ENCODE data around the gene POMC. TPM values are rescaled to one million over a fixed set of nuclear protein-coding genes. Genes with fewer than 3 reads are reported as not detected.

The POMC gene
- total RNA-seq, 4 donors from 2014 or later: 12.8 to 36.4 (median 16.0) TPM

- no peak for DNase-seq (ENCODE audit: low spot score)
- ATAC-seq (ENCODE audit: low FRiP score): no peak
- TF ChIP-seq, protein P1, sequence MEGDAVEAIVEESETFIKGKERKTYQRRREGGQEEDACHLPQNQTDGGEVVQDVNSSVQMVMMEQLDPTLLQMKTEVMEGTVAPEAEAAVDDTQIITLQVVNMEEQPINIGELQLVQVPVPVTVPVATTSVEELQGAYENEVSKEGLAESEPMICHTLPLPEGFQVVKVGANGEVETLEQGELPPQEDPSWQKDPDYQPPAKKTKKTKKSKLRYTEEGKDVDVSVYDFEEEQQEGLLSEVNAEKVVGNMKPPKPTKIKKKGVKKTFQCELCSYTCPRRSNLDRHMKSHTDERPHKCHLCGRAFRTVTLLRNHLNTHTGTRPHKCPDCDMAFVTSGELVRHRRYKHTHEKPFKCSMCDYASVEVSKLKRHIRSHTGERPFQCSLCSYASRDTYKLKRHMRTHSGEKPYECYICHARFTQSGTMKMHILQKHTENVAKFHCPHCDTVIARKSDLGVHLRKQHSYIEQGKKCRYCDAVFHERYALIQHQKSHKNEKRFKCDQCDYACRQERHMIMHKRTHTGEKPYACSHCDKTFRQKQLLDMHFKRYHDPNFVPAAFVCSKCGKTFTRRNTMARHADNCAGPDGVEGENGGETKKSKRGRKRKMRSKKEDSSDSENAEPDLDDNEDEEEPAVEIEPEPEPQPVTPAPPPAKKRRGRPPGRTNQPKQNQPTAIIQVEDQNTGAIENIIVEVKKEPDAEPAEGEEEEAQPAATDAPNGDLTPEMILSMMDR (IDR thresholded peaks at IDR 0.05): no peak
These were observed 42.4 kb downstream of the POMC start for GRCh38 chr2:25125976-25126375.

- TF ChIP-seq, protein P1 (IDR thresholded peaks at IDR 0.05): no peak
- ATAC-seq (ENCODE audit: low FRiP score) (no peak), DNase-seq (ENCODE audit: low spot score) (no peak)
These were observed 43.2 kb downstream of the POMC start for GRCh38 chr2:25125189-25125588.

DNA sequence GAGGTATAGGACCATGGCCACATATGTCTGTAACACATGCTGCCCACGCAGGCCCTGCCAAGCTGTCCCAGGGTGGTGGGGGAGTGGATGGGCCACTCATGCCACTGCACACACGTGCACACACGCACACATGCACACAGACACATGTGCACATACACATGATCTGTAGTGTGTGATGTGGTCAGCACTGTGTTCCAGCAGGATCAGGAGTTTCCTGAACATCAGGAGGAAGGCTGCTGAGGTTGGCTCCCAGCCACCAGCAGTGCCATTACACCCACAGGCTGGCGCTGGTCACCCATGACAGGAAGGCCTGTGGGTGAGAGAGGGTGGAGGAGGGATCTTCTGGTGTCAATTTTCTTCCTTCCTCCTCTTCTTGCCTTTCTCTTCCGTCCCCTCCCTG, 44.7 kb downstream of the POMC start:
- ATAC-seq (ENCODE audit: low FRiP score) (no peak), DNase-seq (ENCODE audit: low spot score) (no peak)
- TF ChIP-seq, protein P1 (IDR thresholded peaks at IDR 0.05): no peak

DNA sequence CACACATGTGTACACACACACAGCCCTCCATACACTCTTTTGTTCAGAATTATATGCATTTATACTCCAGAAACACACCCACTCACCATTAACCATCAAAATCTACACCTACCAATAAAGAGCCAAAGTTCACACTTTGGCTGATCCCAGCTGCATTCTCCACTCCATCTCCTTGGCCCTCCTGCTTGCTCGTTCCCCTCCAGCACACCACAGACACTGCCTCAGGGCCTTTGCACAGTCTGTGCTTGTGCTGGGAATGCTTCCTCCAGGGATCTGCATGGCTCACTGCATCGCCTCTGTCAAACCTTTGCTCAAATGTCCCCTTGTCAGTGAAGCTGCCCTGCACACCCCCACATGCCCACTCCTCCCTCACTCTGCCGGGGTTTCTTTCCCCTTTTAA, 46.0 kb downstream of the POMC start:
- TF ChIP-seq, protein P1 (IDR thresholded peaks at IDR 0.05): no peak
- ATAC-seq (ENCODE audit: low FRiP score): no peak

GRCh38 chr2:25119263-25119662, 49.1 kb downstream of the POMC start:
- DNase-seq (ENCODE audit: low spot score) (no peak), ATAC-seq (ENCODE audit: low FRiP score) (no peak)
- TF ChIP-seq, protein P1 (IDR thresholded peaks at IDR 0.05): no peak

More for the DNA sequence above, 46.0 kb downstream of the POMC start:
- no peak for DNase-seq (ENCODE audit: low spot score)

GRCh38 chr2:25116956-25117355, 51.4 kb downstream of the POMC start:
- DNase-seq (ENCODE audit: low spot score) (no peak), ATAC-seq (ENCODE audit: low FRiP score) (no peak)
- TF ChIP-seq, protein P1 (IDR thresholded peaks at IDR 0.05): no peak

DNA sequence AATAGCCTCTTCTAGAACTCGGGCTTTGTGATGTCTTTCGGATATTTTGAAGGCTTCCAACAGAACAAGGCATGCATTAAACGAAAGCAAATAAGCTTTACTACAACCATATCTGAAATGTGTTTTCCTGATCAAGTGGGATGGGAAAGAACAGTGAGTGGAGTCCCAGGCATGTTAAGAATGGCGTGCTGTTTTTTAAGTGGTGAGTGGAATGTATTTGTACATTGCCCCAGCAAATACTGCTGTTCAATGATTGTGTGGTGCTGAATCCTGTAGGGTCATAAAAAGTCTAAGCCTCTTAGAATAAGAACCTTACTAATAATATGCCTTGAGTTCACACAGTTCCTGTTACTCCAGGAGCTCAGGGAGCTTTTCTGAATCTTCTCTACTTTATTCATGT, 52.5 kb downstream of the POMC start:
- TF ChIP-seq, protein P1 (IDR thresholded peaks at IDR 0.05): no peak
- ATAC-seq (ENCODE audit: low FRiP score) (no peak), DNase-seq (ENCODE audit: low spot score) (no peak)
